Loucy (cell line): Measurements from ENCODE around the gene SPIRE2.
"Not testable (repeated sequence)": the region's sequence is repeated elsewhere in the genome, so short reads cannot be mapped to it uniquely, and the experiment has no call there.

Source experiments
- H2AFZ ChIP-seq: fragments of 200-600 bp; sonication (generic); 2 replicates; pipeline ENCODE4 v1.6.0; 2016; ENCODE audit warnings: antibody characterized with exemption, mild to moderate bottlenecking, low read length, moderate library complexity
- H3F3A ChIP-seq: fragments of 200-600 bp; 2 replicates; pipeline ENCODE4 v1.6.0; 2016; ENCODE audit warnings: antibody characterized with exemption, low read depth, mild to moderate bottlenecking
- H3K27me3 ChIP-seq: fragments of 200-600 bp; sonication (generic); 2 replicates; pipeline ENCODE4 v1.6.1; 2014; ENCODE audit warnings: low read length, mild to moderate bottlenecking; ENCODE audit not compliant: insufficient read depth, poor library complexity, severe bottlenecking
- H3K36me3 ChIP-seq: fragments of 200-600 bp; sonication (generic); 2 replicates; pipeline ENCODE4 v1.6.1; 2016; ENCODE audit warnings: low read length; ENCODE audit not compliant: insufficient read depth
- H3K4me1 ChIP-seq: fragments of 200-600 bp; sonication (generic); 2 replicates; pipeline ENCODE4 v1.5.1; 2014; ENCODE audit warnings: low read length, mild to moderate bottlenecking; ENCODE audit not compliant: insufficient read depth, poor library complexity, severe bottlenecking
- H3K4me2 ChIP-seq: fragments of 200-600 bp; sonication (generic); 2 replicates; pipeline ENCODE4 v1.6.0; 2014; ENCODE audit warnings: antibody characterized with exemption, low read length, low read depth, mild to moderate bottlenecking; ENCODE audit not compliant: poor library complexity, severe bottlenecking
- H3K4me3 ChIP-seq: fragments of 200-600 bp; sonication (generic); 2 replicates; pipeline ENCODE4 v1.5.1; 2014; ENCODE audit warnings: low read length, mild to moderate bottlenecking, mixed read lengths; ENCODE audit not compliant: poor library complexity, severe bottlenecking
- H3K79me2 ChIP-seq: fragments of 200-600 bp; sonication (generic); 2 replicates; pipeline ENCODE4 v1.6.1; 2014; ENCODE audit warnings: low read length; ENCODE audit not compliant: insufficient read depth
- H3K9ac ChIP-seq: fragments of 200-600 bp; sonication (generic); 2 replicates; pipeline ENCODE4 v1.6.0; 2014; ENCODE audit warnings: mild to moderate bottlenecking, low read depth, low read length, moderate library complexity; ENCODE audit not compliant: poor library complexity, severe bottlenecking
- H3K9me2 ChIP-seq: fragments of 200-600 bp; sonication (generic); replicated peaks from 2 replicates; pipeline ENCODE4 v1.6.1; 2016; ENCODE audit warnings: low read depth, low read length, mixed read lengths
- H3K9me3 ChIP-seq: fragments of 200-600 bp; sonication (generic); 2 replicates; pipeline ENCODE4 v1.6.1; 2014; ENCODE audit warnings: mild to moderate bottlenecking, antibody characterized with exemption, low read length, low read depth; ENCODE audit not compliant: insufficient read depth
- H4K20me1 ChIP-seq: fragments of 200-600 bp; sonication (generic); 2 replicates; pipeline ENCODE4 v1.6.0; 2014; ENCODE audit warnings: antibody characterized with exemption, low read length, mild to moderate bottlenecking; ENCODE audit not compliant: insufficient read depth, poor library complexity, severe bottlenecking
- CTCF ChIP-seq: fragments of 200-600 bp; sonication (generic); conservative IDR thresholded peaks from 2 replicates; pipeline ENCODE4 v1.5.1; 2014; ENCODE audit warnings: mild to moderate bottlenecking, antibody characterized with exemption, low read length
- EZH2phosphoT487 ChIP-seq: fragments of 200-600 bp; IDR thresholded peaks from 2 replicates; pipeline ENCODE4 v1.6.1; 2018; ENCODE audit warnings: antibody characterized with exemption, mild to moderate bottlenecking, moderate library complexity, borderline replicate concordance

The SPIRE2 gene

DNA sequence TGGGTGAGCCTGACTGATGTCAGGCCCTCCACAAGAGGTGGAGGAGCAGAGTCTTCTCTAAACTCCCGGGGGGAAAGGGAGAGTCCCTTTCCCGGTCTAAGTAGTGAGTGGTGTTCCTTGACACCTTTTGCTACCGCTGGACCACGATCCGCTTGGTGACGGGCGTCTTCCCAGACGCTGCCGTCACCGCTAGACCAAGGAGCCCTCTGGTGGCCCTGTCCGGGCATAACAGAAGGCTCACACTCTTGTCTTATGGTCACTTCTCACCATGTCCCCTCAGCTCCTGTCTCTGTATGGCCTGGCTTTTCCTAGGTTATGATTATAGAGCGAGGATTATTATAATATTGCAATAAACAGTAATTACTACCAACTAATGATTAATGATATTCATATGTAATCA, 35.2 kb upstream of the SPIRE2 start:
- H4K20me1 ChIP-seq: not testable (repeated sequence)

GRCh38 chr16:89793955-89794354, 34.3 kb upstream of the SPIRE2 start:
- peaks cover 16% of the 10 kb centered on the region; the same call in 1 of the 2 replicates for H3K36me3 ChIP-seq
- H3K4me2 ChIP-seq: no peak overlapping the region
- H3K9ac ChIP-seq: no peak overlapping the region

More for the DNA sequence above, 35.2 kb upstream of the SPIRE2 start:
- peaks cover 14% of the 10 kb centered on the region; the same call in 1 of the 2 replicates for H3K36me3 ChIP-seq
- TF ChIP-seq CTCF: peak; percentile 29; the same call in 1 of the 2 replicates
- not testable (repeated sequence) for H3K4me2 ChIP-seq, H3F3A ChIP-seq, H3K9me2 ChIP-seq, H3K27me3 ChIP-seq, H3K4me3 ChIP-seq, H3K4me1 ChIP-seq, H3K9me3 ChIP-seq, H3K9ac ChIP-seq, H2AFZ ChIP-seq, H3K79me2 ChIP-seq

DNA sequence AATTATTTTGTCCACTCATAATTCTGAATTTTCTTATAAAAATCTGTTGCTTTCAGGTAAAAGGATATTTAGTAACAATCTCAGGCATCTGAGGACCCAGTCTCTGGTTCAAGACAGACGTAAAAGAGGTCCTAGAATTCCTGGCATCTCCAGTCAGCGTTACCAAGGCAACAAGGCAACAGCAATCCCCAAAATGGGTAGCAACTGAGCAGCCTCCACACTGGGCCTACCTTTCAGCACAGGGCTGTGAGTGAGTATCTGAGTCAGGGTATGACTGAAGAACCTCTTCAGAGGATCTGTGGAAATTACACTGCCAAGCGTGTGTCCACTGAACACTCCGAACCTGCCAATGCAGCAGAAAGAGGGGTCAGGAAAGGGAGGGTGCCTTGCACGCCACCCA, 32.6 kb upstream of the SPIRE2 start:
- no peaks in the 10 kb centered on the region for H3K27me3 ChIP-seq
- no peak overlapping the region for H2AFZ ChIP-seq
- no peaks in the 10 kb centered on the region for H3K4me1 ChIP-seq
- H3K9ac ChIP-seq: no peak overlapping the region
- no peaks in the 10 kb centered on the region for H4K20me1 ChIP-seq
- no peak overlapping the region for H3K4me2 ChIP-seq
- no peaks in the 10 kb centered on the region for H3K9me3 ChIP-seq
- no peak for TF ChIP-seq EZH2phosphoT487
- no peak for TF ChIP-seq CTCF
- H3K9me2 ChIP-seq: no peaks in the 10 kb centered on the region
- H3K36me3 ChIP-seq: peaks cover 16% of the 10 kb centered on the region; the same call in 1 of the 2 replicates
- no peaks in the 10 kb centered on the region for H3F3A ChIP-seq
- no peak overlapping the region for H3K4me3 ChIP-seq
- no peaks in the 10 kb centered on the region for H3K79me2 ChIP-seq

More at GRCh38 chr16:89793955-89794354, 34.3 kb upstream of the SPIRE2 start:
- Histone ChIP-seq H2AFZ (no peak overlapping the region), H3K4me3 (no peak overlapping the region), H3F3A (no peaks in the 10 kb centered on the region), H3K4me1 (no peaks in the 10 kb centered on the region), H3K9me3 (no peaks in the 10 kb centered on the region), H3K79me2 (no peaks in the 10 kb centered on the region), H3K9me2 (no peaks in the 10 kb centered on the region), H3K27me3 (no peaks in the 10 kb centered on the region), H4K20me1 (no peaks in the 10 kb centered on the region)
- TF ChIP-seq CTCF (no peak), EZH2phosphoT487 (no peak)
